H9 (cell line): ENCODE results near the gene SAC3D1. TPM values are rescaled to one million over a fixed set of nuclear protein-coding genes. Genes with fewer than 3 reads are reported as not detected.

Source experiments
- DNase-seq: peaks from one replicate; pipeline ENCODE4 v3.0.0-alpha.2; 2017
- H2AFZ ChIP-seq: one replicate; pipeline ENCODE4 v1.6.1; 2013; ENCODE audit warnings: mild to moderate bottlenecking, low read length, control low read depth, moderate library complexity
- H2AK5ac ChIP-seq: 2 replicates; pipeline ENCODE4 v1.6.1; 2013; ENCODE audit warnings: low read length, control low read depth, mixed read lengths; ENCODE audit not compliant: insufficient read length
- H2BK120ac ChIP-seq: one replicate; pipeline ENCODE4 v1.6.1; 2013; ENCODE audit warnings: low read depth, mild to moderate bottlenecking, low read length, control low read depth, inconsistent platforms; ENCODE audit not compliant: poor library complexity, severe bottlenecking
- H2BK12ac ChIP-seq: 2 replicates; pipeline ENCODE4 v1.6.1; 2013; ENCODE audit warnings: low read length, control low read depth, mixed read lengths, low read depth; ENCODE audit not compliant: insufficient read length
- H2BK15ac ChIP-seq: 2 replicates; pipeline ENCODE4 v1.6.1; 2013; ENCODE audit warnings: low read depth, low read length, control low read depth
- H2BK20ac ChIP-seq: one replicate; pipeline ENCODE4 v1.6.1; 2013; ENCODE audit warnings: low read depth, mild to moderate bottlenecking, low read length, control low read depth, inconsistent platforms; ENCODE audit not compliant: poor library complexity, severe bottlenecking
- H2BK5ac ChIP-seq: 2 replicates; pipeline ENCODE4 v1.6.1; 2013; ENCODE audit warnings: low read length, control low read depth, mixed read lengths; ENCODE audit not compliant: insufficient read length
- H3K14ac ChIP-seq: 2 replicates; pipeline ENCODE4 v1.6.1; 2013; ENCODE audit warnings: low read length, control low read depth; ENCODE audit not compliant: insufficient read depth
- H3K18ac ChIP-seq: 2 replicates; pipeline ENCODE4 v1.6.1; 2013; ENCODE audit warnings: low read depth, mild to moderate bottlenecking, mixed read lengths, low read length, control low read depth; ENCODE audit not compliant: insufficient read length
- H3K23ac ChIP-seq: 2 replicates; pipeline ENCODE4 v1.6.1; 2013; ENCODE audit warnings: low read length, control low read depth, mixed read lengths, low read depth; ENCODE audit not compliant: insufficient read length
- H3K23me2 ChIP-seq: 2 replicates; pipeline ENCODE4 v1.6.1; 2013; ENCODE audit warnings: low read depth, mild to moderate bottlenecking, mixed read lengths, low read length, control low read depth; ENCODE audit not compliant: insufficient read length, poor library complexity, severe bottlenecking
- H3K27ac ChIP-seq: 2 replicates; pipeline ENCODE4 v1.5.1; 2013; ENCODE audit warnings: low read length, control low read depth, mixed read lengths, low read depth; ENCODE audit not compliant: insufficient read length
- H3K27me3 ChIP-seq: 2 replicates; pipeline ENCODE4 v1.6.1; 2013; ENCODE audit warnings: low read length, control low read depth, inconsistent platforms; ENCODE audit not compliant: insufficient read depth
- H3K4ac ChIP-seq: 2 replicates; pipeline ENCODE4 v1.6.1; 2013; ENCODE audit warnings: low read depth, mild to moderate bottlenecking, control low read depth, inconsistent platforms, low read length, moderate library complexity
- H3K4me1 ChIP-seq: 2 replicates; pipeline ENCODE4 v1.6.1; 2013; ENCODE audit warnings: low read length, control low read depth, inconsistent platforms; ENCODE audit not compliant: insufficient read depth
- H3K4me2 ChIP-seq: 2 replicates; pipeline ENCODE4 v1.6.1; 2013; ENCODE audit warnings: low read length, control low read depth, mixed read lengths; ENCODE audit not compliant: insufficient read length, insufficient read depth
- H3K56ac ChIP-seq: 2 replicates; pipeline ENCODE4 v1.6.1; 2013; ENCODE audit warnings: low read depth, mild to moderate bottlenecking, mixed read lengths, low read length, control low read depth; ENCODE audit not compliant: insufficient read length
- H3K79me1 ChIP-seq: 2 replicates; pipeline ENCODE4 v1.6.1; 2013; ENCODE audit warnings: low read depth, mild to moderate bottlenecking, moderate library complexity, low read length, control low read depth, inconsistent platforms; ENCODE audit not compliant: insufficient read depth, poor library complexity, severe bottlenecking
- H3K79me2 ChIP-seq: 2 replicates; pipeline ENCODE4 v1.6.1; 2013; ENCODE audit warnings: low read length, control low read depth, inconsistent platforms; ENCODE audit not compliant: insufficient read depth
- H3K9ac ChIP-seq: 2 replicates; pipeline ENCODE4 v1.6.1; 2013; ENCODE audit warnings: low read length, control low read depth, mixed read lengths; ENCODE audit not compliant: insufficient read length; ENCODE audit errors: extremely low read depth
- H3K9me3 ChIP-seq: one replicate; pipeline ENCODE4 v1.6.1; 2013; ENCODE audit warnings: low read depth, low read length, inconsistent platforms; ENCODE audit not compliant: control insufficient read depth
- H3T11ph ChIP-seq: one replicate; pipeline ENCODE4 v1.6.1; 2013; ENCODE audit warnings: mild to moderate bottlenecking, low read length, control low read depth, inconsistent platforms
- H4K20me1 ChIP-seq: one replicate; pipeline ENCODE4 v1.6.1; 2013; ENCODE audit not compliant: control insufficient read depth, insufficient read length, insufficient read depth
- H4K5ac ChIP-seq: 2 replicates; pipeline ENCODE4 v1.6.1; 2013; ENCODE audit warnings: low read depth, mild to moderate bottlenecking, mixed read lengths, low read length, control low read depth; ENCODE audit not compliant: insufficient read length
- H4K8ac ChIP-seq: replicated peaks from 2 replicates; pipeline ENCODE4 v1.6.1; 2013; ENCODE audit warnings: low read length, control low read depth, mixed read lengths, low read depth; ENCODE audit not compliant: insufficient read length
- H4K91ac ChIP-seq: 2 replicates; pipeline ENCODE4 v1.6.1; 2013; ENCODE audit warnings: low read depth, mild to moderate bottlenecking, moderate library complexity, mixed read lengths, low read length, control low read depth; ENCODE audit not compliant: insufficient read length
- H3K27ac Mint-ChIP-seq, 3 experiments: 2 replicates in 2 of 3; 3 replicates in 1 of 3; pipeline ENCODE4 v1.8.0; 2020 to 2021; ENCODE audit warnings: mixed read lengths in 3 of 3, mild to moderate bottlenecking in 1 of 3, moderate library complexity in 1 of 3
- H3K27me3 Mint-ChIP-seq: 2 replicates; pipeline ENCODE4 v1.8.0; 2021; ENCODE audit warnings: low read depth, mild to moderate bottlenecking, moderate library complexity, mixed read lengths
- H3K36me3 Mint-ChIP-seq, 3 experiments: 2 replicates in 2 of 3; 3 replicates in 1 of 3; pipeline ENCODE4 v1.8.0; 2020 to 2021; ENCODE audit warnings: low read depth in 3 of 3, mixed read lengths in 3 of 3; ENCODE audit not compliant: insufficient read depth in 1 of 3
- H3K4me1 Mint-ChIP-seq, 2 experiments: 2 replicates each; pipeline ENCODE4 v1.8.0; 2020; ENCODE audit warnings: mixed read lengths in 2 of 2
- H3K4me3 Mint-ChIP-seq, 2 experiments: 2 replicates in 1 of 2; 3 replicates in 1 of 2; pipeline ENCODE4 v1.8.0; 2020 to 2021; ENCODE audit warnings: mild to moderate bottlenecking in 2 of 2, mixed read lengths in 2 of 2, moderate library complexity in 1 of 2
- H3K9me3 Mint-ChIP-seq, 2 experiments: 2 replicates in 1 of 2; 3 replicates in 1 of 2; pipeline ENCODE4 v1.8.0; 2020; ENCODE audit warnings: mild to moderate bottlenecking in 2 of 2, mixed read lengths in 2 of 2, moderate library complexity in 1 of 2
- WGBS: extraction: QIAGEN DNeasy Blood & Tissue Kit; methylation state at CpG from one replicate; pipeline ENCODE4 v1.1.7; 2013; ENCODE audit warnings: missing lambda C conversion rate, low lambda C conversion rate, mixed read lengths; ENCODE audit not compliant: insufficient read length; ENCODE audit errors: extremely low coverage; 5-methylcytosine and 5-hydroxymethylcytosine counted together
- total RNA-seq: library from RNA; stranded (reverse); gene quantifications from 2 replicates; pipeline ENCODE4 v1.2.1, GENCODE V29; 2021
- TF ChIP-seq, protein P1 (sequence below): fragments of 200-600 bp; sonication (generic); conservative IDR thresholded peaks from 3 replicates; pipeline ENCODE4 v1.8.0; 2021; ENCODE audit warnings: antibody characterized with exemption, mild to moderate bottlenecking

SAC3D1 gene
- total RNA-seq, 1 experiment from 2014 or later: 20.7 TPM

DNA sequence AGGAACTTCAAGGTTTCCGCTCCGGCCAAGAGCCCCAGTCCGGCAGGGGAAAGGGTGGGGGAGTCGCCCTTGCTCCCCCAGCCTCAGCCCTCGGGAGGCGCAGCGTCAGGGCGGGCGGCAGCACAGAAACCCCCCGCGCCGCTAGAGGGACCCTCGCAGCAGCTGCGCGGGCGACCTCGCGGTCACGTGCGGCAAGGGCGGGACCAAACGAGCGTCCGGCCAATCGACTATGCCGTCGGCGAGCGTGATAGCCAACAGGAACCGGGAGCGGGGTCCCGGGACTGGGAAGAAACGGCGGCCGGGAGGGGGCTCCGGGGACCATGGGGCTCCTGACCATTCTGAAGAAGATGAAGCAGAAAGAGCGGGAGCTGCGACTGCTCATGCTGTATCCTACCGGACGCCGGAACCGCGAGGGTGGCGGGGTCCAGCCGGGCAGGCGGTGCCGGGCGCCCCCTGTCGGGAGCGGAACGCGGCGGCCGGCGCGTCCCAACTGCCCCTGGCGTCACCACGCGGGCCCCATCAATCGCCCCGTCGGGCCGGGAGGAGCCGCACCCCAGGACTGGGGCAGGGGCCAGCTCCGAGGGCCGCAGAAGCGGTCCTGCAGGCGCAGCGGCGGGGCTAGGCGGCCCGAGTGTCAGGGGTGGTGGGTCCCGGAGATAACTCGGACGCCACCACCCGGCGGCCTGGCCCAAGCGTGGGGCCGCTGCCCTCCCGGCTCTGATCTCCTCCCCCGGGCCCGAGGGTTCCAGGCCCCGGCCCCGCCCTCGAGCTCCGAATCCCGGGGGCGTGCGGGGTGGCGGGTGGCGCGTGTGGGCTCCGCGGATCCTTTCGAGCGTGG, 26.9 kb upstream of the SAC3D1 start, which contains the start of gene ARL2:
Gene ARL2 (plus strand): TSS at position 273 of the 838 bp plus-strand sequence. CDS start 48 bp downstream, at position 321.
- Histone ChIP-seq H3K4me2 (peak within 1 kb of the TSS; percentile 41), H3K4ac (no peak within 1 kb of the TSS; the same call in 1 of the 2 replicates), H3K18ac (peak within 1 kb of the TSS; percentile 90), H2BK20ac (no peak within 1 kb of the TSS), H2AK5ac (no peak within 1 kb of the TSS), H2BK120ac (no peak within 1 kb of the TSS), H4K20me1 (no peaks in the 10 kb centered on the region), H3K23ac (no peak within 1 kb of the TSS), H2BK15ac (peak within 1 kb of the TSS; percentile 91; the same call in 1 of the 2 replicates), H3K56ac (no peak within 1 kb of the TSS), H4K8ac (no peak within 1 kb of the TSS), H3K9me3 (no peaks in the 10 kb centered on the region), H4K5ac (no peak within 1 kb of the TSS), H3K27ac (no peak within 1 kb of the TSS), H3T11ph (no peak within 1 kb of the TSS), H4K91ac (no peak within 1 kb of the TSS), H3K14ac (peak within 1 kb of the TSS; percentile 94), H3K4me1 (no peaks in the 10 kb centered on the region), H2AFZ (no peak within 1 kb of the TSS), H3K9ac (peak within 1 kb of the TSS; percentile 66), H3K79me1 (peaks cover 2% of the 10 kb centered on the region), H3K79me2 (no peaks in the 10 kb centered on the region), H2BK5ac (no peak within 1 kb of the TSS), H3K27me3 (no peaks in the 10 kb centered on the region), H2BK12ac (no peak within 1 kb of the TSS), H3K23me2 (peaks cover 7% of the 10 kb centered on the region)
- Mint-ChIP-seq H3K4me3 (peak within 1 kb of the TSS; percentile 83 to 92), H3K4me1 (peaks cover 6 to 9% of the 10 kb centered on the region in 2 experiments), H3K27me3 (no peaks in the 10 kb centered on the region; the same call in 1 of the 2 replicates), H3K27ac (peak within 1 kb of the TSS; percentile 92 to 98 (median 97); a peak in 6 of 7 replicates), H3K9me3 (no peaks in the 10 kb centered on the region), H3K36me3 (peaks cover 15 to 40% (median 30%) of the 10 kb centered on the region in 3 experiments)
- DNase-seq: peak; percentile 95
- WGBS: no CpG with 5 or more reads among the region's 96 CpGs
- TF ChIP-seq, protein P1, sequence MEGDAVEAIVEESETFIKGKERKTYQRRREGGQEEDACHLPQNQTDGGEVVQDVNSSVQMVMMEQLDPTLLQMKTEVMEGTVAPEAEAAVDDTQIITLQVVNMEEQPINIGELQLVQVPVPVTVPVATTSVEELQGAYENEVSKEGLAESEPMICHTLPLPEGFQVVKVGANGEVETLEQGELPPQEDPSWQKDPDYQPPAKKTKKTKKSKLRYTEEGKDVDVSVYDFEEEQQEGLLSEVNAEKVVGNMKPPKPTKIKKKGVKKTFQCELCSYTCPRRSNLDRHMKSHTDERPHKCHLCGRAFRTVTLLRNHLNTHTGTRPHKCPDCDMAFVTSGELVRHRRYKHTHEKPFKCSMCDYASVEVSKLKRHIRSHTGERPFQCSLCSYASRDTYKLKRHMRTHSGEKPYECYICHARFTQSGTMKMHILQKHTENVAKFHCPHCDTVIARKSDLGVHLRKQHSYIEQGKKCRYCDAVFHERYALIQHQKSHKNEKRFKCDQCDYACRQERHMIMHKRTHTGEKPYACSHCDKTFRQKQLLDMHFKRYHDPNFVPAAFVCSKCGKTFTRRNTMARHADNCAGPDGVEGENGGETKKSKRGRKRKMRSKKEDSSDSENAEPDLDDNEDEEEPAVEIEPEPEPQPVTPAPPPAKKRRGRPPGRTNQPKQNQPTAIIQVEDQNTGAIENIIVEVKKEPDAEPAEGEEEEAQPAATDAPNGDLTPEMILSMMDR: peak; percentile 81
